HG03159 (cell line): ENCODE data around the gene FBXL7.

Source experiments
- ATAC-seq: cut with Tn5 transposase; IDR thresholded peaks from one replicate; pipeline ENCODE4 v1.9.1; 2021; ENCODE audit warnings: mild to moderate bottlenecking, moderate library complexity; ENCODE audit not compliant: unreplicated experiment

The FBXL7 gene

DNA sequence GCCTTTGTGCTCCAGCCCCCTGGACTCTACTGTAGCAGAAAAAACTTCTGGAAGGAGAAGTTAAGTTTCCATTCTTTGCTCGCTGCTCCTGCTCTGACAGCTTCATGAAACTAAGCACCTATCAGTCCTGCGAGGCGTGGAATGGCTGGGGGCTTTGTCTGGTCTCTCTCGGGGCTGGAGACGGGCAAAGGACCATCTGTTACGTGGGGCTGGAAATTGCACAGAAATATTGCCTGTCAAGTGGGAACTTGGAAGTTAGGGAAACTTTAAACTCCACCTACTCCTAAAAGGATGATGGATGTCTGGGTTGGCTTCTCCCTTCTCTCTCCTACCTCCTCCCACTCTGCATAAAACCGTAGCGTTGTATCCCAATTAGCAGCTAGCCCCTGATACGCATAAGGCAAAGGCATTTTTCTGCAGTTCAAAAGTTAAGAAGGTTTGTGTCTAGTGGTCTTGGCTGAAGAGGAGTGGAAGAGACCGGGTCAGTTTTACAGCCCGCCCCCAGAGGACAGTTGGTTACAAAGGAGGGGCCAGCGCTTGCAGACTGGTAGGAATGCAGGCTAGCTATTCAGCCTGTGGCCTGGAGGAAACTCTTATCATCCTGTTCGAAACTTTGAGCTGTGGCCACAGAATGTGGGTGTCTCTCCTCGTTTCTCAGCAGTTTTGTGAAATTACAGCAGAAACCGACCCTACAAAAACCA lies 1.3 kb downstream of the FBXL7 start:
- no peak for ATAC-seq

DNA sequence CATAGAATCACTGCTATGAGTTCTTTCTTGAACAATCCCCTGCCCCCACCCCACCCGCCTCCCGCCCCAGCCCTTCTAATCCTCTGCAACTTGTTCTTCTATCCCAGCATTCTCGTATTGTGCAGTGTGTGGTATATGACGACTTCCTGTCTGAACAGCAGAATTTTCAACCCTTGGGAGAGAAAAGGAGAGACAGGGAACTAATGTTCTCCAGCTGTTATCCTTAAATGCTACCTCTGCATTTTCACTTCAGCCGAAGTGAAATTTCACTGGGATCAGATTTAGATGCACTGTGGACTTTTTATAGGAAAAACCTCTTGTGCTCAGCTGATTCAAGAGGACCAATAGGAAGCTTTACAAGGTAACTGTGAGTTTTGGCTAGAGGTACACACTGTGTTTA lies 2.2 kb downstream of the FBXL7 start:
- ATAC-seq, result no peak

DNA sequence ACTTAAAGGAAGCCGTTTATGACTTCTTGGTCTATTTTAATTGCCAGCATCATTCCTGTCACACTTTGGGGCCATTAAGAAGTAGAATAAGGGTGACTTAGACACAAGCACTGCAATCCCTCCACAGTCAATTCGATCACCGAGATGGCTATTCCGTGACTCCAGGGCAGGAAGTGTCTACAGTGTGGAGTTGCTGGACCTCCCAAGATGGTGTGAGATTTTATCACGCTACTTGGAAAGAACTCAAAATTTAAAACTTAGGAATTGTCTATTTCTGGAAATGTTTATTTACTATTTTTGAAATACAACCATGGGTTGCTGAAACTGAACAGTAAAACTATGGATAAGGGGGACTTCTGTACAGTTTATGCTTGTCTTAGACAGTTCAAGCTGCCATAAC lies 6.2 kb downstream of the FBXL7 start:
- no peak for ATAC-seq

DNA sequence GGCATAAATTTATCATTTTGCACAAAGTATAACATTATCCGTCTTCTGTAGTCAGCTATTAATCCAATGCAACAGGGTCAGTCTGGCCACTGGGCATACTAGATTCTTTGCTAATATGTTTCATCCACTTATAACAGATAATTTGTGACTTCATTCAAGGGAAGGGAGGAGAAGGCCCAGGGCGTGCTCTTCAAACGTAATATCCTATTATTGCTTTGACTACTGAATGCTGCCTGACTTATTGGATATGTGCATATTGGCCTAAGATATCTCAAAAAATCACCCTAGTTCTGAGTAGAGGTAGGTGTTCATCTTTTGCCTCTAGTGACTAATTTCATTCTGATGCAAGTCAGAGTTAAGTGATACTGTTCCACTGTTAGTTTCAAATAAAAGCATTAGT lies 6.9 kb downstream of the FBXL7 start:
- ATAC-seq, result no peak

DNA sequence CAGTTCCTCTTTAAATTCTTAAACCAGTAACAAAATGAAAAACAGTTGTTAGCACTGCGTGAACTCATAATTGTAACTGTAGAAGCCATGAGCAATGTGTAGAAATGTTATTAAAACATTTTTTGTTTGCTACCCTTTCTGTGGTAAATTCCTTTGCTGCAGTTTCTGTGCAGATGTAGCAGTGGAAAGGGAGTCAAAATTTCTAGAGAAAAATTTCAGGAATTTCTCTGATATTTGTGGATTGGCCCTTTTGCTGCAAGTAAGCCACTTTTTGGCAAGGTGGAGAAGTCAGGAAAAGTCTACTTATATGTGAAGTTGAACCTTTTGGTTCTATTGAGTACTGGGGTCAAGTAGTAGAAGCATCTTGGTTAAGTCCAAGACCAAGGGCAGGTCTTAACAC lies 10.1 kb downstream of the FBXL7 start:
- no peak for ATAC-seq

DNA sequence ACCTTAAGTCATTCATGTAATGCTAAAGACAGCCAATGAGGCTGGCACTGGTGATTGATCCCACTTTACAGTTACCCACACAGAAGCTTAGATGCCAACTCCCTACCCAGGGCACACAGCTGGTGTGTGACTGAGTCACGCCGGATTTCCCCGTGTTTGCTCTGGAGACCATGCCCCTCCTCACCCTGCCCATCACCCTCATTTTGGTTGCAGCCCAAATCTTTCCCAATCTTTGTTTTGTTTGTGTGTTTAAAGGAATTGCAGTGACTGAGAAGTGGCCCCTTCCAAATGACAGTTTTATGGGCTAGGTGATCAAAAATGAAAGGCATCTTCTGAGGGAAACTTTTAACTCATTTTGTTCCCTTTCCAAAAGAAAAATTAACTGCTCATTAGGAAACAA lies 10.9 kb downstream of the FBXL7 start:
- no peak for ATAC-seq

DNA sequence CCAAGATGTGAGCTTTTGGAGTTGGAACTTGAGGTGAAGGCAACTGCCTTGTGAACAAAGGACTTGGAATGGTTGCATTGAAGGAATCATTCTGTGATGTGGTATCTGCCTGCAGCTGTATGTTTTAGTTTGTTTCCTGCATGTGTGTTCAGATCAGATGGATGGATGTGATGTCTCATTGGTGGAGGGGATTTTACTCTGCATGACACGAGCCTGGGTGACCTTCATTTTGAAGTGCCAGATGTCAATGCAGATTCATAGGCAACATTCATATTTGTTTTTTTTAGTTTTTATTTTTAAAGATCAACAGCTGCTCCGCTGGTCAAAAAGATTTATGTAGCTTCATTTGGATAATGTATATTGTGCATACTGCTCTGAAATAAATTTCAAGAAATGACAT lies 13.5 kb downstream of the FBXL7 start:
- ATAC-seq, result no peak

DNA sequence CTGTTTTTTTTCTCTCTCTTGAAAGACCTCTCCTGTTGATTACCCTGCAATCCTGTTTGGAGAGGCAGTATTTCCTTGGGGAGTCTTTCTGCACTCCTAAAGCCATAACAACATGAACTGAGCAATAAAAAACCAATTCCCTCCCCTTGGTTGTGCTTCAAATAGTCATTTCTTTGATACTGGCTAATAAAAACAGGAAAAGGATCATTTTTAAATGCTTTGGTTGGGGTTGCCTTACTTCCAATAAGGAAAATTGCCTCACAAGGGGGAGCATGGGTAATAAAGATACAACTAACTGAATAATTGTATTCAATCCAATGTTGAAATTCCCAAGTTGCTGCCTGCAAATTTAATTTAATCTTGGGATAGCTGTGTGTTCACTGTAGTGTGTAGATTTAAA lies 13.9 kb downstream of the FBXL7 start:
- ATAC-seq, result no peak

DNA sequence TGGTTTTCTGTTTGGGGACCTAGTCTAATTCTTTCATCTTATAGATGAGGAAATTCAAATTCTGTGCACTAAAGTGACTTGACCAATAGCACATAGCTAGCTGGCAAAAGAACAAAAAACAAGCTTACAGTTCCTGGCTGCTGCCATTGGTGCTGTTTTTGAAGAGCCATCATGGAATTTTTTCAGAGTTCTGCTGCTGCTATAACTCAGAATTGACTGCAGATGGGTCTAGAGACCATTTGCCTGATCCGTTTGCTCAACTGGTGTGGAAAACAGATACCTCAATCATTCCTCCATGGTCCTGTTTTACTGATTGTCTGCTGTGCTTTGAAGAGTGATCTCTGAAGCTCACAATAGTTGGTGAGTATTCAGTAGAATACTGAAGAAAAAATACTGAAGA lies 15.2 kb downstream of the FBXL7 start:
- ATAC-seq, result no peak

DNA sequence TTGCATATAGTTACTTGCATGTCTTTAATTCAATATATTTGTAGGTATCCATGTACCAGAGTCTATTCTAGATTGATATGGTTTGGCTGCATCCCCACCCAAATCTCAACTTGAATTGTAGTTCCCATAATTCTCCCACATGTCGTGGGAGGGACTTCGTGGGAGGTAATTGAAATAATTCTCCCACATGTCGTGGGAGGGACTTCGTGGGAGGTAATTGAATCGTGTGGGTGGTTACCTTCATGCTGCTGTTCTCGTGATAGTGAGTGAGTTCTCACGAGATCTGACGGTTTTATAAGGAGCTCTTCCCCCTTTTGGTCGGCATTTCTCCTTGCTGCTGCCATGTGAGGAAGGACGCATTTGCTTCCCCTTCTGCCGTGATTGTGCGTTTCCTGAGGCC lies 16.5 kb downstream of the FBXL7 start:
- ATAC-seq, result no peak

DNA sequence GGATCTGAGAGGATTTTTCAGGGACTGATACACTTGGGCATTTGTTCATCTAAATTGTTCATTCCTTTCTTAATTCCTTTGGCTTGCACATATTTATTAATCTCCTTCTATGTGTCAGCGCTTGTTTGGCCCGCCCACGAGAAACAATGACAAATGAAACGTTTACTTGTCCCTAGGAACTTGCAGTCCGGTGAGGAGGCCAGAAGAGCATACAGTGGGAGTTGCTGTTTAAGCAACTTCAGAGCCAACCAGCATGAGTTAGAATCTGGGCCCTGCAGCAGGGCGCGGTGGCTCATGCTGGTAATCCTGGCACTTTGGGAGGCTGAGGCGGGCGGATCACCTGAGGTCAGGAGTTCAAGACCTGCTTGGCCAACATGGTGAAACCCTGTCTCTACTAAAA lies 18.8 kb downstream of the FBXL7 start:
- ATAC-seq, result no peak

DNA sequence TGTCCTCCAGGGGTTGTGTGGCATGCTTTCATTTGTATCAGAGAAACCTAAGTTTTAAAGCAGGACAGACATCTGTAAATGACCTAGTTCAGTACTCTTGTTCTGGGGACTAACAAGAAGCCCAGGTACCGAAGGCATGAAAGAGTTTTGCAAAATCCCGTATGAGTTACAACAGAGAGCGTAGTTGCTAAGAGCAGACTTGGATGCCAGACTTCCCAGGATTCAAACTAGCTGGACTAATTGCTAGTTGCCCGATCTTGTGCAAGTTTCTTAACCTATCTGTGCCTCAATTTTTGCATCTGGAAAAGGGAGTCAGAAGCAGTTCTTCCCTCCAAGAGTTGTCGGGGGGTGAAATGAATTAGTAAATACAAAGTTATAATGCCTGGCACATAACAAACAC lies 20.9 kb downstream of the FBXL7 start:
- no peak for ATAC-seq

DNA sequence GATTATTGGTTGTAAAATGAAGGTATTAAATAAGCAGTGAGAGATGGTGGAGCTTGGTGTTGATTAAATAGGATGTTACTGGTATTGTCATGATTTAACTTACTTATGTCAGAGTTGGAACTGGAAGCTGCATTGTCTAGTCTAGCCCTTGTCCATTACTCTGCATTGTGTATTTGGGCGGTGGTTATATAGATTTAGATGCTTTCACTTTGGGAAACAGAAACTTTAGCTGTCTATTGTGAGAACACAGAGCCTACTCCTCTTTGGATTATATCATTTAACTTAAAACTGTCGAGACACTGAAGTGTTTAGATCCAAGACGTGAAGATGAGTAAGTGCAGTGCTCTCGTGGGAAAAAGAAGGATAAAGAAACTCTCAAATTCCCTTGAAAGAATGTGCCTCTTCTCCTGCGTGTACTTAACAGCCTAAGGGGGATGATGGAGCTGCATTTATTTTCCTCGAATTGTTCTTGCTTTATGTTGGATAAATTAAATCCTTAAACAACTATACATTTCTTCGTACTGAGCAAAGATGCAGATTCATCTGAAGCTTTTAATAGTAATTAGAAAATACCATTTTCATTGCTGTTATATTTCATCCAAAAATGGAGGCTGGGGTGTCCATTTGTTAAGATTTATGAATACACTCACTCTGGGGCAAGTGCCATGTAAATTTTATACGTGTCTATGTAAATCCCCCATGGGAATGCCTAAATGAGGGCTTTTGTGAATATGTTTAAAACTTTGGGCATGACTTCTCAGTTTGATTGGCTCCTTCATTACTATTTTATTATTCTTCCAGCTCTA lies 21.6 kb downstream of the FBXL7 start:
- ATAC-seq, result no peak

DNA sequence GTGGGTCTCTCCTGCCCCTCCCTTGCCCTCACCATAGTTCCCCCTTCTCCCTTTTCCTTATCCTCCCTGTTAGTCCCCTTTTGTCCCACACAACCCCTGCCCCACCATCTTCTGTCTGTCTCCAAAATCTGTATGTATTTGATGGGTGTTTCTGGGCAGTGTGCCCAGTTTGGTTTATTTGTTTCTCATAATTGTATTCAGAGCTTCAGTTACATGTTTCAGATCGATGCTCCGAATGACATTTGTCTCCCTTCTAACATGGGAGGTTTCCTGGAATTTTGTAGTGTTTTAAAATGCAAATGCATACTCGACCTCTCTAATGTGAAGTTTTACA lies 22.2 kb downstream of the FBXL7 start:
- no peak for ATAC-seq

DNA sequence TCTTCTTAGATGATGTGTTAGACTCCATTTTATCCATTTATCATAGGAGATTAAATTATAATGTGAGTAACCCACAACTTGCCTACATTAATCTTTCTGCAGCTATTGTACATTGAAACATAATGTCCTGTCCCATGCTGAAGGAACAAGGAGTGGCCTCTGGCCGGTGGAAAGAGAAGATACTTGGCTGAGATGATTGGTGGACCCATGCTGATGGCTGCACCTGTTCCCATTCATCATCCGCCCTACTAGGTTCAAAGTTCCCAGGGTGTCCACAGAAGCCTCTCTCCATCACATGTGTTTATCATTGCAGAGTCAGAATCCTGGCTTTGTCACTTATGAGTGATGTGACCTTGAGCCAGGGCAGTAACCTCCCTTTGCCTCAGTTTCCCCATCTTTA lies 24.7 kb downstream of the FBXL7 start:
- no peak for ATAC-seq

DNA sequence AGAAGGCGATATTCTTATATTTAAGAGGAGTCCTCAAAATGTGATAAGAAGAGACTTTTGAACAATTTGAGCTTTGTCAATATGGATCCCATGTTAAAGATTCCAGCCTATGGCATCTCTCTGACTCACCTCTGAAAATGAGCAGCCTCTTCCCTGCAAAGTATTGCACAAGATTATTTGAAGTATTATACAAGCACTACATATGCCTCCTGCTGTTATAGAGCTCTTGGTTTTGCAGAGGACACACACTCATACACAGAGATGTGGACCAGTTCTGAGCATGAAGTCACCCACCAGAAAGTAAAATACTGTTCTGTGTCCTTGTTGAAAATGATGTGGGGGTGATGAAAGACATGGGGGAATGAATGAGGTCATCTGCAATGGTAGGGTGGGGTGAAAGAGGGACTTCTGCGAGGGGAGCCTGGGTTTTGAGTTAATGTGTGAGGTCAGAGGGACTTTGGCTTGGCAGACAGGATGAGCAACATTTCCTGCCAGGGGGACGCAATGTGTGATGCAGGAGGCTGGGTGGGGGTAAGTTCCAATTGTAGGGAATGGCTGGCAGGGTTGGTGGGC lies 25.8 kb downstream of the FBXL7 start:
- no peak for ATAC-seq

DNA sequence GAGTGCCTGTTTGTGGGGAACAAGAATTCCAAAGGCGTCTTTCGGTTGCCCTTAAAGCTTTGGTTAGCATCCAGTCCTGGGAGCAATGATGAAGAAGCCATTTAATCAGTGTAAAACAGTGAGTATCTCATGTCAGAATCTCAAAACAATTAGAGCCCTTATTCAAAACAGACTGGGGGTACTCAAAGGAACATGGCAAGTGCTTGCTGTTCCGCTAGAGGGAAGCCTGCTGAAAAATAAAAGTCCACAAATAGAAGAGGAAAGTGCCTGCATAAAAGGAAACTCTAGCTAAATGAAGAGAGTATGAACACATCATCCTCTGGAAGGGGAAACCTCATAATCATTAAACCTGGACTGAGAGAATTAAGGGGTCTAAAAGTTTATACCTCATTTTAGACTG lies 26.4 kb downstream of the FBXL7 start:
- ATAC-seq, result no peak

DNA sequence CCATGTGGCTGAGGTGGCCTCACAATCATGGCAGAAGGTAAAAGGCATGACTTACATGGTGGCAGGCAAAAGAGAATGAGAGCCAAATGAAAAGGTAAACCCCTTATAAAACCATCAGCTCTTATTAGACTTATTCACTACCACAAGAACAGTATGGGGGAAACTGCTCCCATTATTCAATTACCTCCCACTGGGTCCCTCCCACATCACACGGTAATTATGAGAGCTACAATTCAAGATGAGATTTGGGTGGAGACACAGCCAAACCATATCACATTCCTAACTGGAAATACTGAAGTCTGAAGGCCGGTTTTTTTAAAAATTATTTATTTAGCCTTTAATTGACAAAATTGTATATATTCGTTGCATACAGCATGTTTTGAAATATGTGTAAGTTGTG lies 28.5 kb downstream of the FBXL7 start:
- no peak for ATAC-seq

DNA sequence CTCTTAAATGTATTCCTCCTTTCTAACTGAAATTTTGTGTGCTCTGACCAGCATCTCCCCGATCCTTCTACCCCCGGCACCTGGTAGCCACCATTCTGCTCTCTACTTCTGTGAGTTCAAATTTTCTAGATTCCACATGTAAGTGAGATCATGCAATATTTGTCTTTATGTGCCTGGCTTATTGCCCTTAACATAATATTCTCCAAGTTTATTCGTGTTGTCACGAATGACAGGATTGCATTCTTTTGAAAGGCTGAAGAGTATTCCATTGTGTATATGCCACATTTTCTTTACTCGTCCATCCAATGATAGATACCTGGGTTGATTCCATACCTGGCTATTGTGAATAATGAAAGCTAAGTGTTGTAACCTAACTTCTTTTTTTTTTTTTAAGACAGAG lies 29.0 kb downstream of the FBXL7 start:
- no peak for ATAC-seq

DNA sequence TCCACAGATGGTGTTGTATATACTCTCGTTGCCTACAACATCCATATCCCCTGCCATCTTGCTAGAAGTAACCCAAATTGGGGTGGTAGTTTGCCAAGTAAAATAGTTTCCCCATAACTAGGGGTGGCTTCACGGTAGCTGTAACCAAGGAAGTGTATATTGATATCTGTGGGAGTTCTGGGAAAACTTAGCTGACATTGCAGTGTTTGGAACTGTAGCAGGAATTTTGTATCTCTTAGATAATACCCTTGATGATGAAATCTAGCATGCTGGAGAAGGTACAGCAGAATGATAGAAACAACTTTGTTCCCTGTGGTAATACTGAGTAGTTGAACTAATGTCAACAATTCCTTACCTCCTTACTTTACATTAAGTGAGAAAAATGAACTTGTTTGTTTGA lies 29.8 kb downstream of the FBXL7 start:
- ATAC-seq, result no peak

DNA sequence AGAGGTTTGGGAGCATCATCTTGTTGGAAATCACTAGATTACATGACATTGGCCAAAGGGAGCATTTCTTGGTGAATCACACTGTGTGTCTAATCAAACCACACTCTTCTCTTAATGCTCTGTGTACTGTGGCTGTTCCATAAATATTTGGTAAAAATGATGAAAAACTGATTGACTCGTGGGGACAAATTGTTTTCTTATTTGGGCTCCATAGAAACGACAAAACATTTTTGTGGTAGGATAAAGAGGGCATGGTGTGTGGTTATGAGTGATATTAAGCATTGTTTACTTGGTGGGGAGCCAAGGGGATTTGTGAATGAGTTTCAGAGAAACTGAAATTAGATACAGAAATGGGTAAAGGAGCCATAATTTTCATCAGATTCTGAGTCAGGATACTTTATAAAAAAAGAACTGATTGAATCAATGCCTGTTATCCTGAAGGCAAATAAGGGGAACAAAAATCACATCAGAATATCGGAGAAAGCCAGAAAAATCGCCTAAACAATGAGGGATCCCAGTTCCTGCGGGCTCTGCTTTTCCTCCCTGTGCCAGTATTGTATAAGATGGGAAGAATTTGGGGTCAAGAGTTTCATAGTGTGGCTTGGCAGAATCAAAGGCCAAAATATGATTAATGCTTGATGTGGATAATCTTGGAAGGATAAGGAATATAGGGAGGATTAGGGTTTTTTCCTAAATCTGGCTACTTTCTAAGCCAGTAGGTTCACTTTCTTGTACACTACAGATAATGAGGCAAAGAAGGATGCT lies 33.3 kb downstream of the FBXL7 start:
- no peak for ATAC-seq

DNA sequence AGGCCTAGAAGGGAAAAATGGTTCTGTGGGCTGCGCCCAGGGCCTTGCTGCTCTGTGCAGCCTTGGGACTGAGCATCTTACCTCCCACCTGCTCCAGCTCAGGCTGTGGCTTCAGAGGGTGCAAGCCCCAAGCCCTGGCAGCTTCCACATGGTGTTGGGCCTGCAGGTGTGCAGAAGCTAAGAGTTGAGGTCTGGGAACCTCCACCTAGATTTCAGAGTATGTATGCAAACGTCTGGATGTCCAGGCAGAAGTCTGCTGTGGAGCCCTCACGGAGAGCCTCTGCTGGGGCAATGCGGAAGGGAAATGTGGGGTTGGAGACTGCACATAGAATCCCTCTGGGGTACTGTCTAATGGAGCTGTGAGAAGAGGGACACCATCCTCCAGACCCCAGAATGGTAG lies 36.0 kb downstream of the FBXL7 start:
- no peak for ATAC-seq
